Measurements from ENCODE around the gene FXYD6.

The FXYD6 gene

DNA sequence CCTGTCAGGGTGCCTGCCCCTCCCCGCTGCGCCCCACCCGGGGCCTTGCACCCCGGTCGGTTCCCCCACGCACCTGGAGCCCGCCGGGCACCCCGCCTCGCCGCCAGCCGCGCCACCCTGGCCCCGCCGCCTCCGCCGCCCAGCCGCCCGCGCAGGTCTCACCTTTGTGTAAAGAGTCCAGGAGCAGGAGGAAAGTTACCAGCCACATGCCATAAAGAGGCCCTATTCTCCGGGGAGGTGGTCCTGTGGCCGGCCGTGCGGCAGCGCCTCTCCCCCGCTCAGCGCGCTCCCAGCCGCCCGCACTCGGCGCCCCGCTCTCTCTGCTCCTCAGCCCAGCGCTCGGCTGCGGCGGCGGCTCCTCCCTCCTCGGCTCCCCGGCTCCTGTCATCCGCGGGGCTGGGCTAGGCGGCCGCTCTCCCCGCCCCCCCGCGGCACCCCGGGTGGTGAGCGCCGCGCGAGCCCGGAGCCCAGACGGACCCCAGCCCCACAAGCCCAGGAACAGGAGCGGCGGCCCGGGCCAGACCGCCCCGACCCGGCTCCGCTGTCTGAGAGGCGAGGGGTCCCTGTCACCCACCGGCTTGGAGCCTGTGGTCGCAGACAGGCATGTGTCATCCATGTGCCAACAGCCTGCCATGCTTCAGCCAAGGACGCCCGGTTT lies 79.5 kb downstream of the FXYD6 start, which contains the start of gene DSCAML1:
TSS of gene DSCAML1 (minus strand) at position 345 of the 658 bp plus-strand sequence. CDS start at position 208, 137 bp downstream.
- TF ChIP-seq, protein P1, sequence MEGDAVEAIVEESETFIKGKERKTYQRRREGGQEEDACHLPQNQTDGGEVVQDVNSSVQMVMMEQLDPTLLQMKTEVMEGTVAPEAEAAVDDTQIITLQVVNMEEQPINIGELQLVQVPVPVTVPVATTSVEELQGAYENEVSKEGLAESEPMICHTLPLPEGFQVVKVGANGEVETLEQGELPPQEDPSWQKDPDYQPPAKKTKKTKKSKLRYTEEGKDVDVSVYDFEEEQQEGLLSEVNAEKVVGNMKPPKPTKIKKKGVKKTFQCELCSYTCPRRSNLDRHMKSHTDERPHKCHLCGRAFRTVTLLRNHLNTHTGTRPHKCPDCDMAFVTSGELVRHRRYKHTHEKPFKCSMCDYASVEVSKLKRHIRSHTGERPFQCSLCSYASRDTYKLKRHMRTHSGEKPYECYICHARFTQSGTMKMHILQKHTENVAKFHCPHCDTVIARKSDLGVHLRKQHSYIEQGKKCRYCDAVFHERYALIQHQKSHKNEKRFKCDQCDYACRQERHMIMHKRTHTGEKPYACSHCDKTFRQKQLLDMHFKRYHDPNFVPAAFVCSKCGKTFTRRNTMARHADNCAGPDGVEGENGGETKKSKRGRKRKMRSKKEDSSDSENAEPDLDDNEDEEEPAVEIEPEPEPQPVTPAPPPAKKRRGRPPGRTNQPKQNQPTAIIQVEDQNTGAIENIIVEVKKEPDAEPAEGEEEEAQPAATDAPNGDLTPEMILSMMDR (conservative IDR thresholded peaks at IDR 0.05) = no peak
- TF ChIP-seq ZFX (IDR thresholded peaks at IDR 0.05) = no peak
- no peak within 1 kb of the TSS for H3K27ac ChIP-seq

DNA sequence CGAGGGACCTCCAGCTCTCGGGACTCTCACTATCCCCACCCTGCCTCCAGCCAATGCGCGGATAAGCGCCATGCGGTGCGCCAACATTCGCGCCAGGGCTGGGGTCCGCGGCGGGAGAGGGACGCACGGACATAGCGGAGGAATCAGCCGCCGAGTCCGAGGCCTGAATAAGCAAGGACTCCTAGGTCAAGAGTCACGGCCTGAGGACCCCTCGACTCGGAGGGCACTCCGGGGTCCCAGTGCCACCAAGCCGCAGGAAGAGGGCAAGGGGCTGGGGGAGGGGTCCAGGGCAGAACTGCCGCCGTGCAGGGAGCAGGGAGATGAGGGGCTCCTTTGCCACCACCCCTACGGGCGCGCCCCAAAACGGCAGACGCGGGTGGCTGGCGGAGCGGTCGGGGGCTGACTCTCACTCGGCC lies 80.0 kb downstream of the FXYD6 start:
- no peak overlapping the region for H3K27ac ChIP-seq
- no peak for TF ChIP-seq ZFX (IDR thresholded peaks at IDR 0.05)
- TF ChIP-seq, protein P1 (conservative IDR thresholded peaks at IDR 0.05) = no peak

DNA sequence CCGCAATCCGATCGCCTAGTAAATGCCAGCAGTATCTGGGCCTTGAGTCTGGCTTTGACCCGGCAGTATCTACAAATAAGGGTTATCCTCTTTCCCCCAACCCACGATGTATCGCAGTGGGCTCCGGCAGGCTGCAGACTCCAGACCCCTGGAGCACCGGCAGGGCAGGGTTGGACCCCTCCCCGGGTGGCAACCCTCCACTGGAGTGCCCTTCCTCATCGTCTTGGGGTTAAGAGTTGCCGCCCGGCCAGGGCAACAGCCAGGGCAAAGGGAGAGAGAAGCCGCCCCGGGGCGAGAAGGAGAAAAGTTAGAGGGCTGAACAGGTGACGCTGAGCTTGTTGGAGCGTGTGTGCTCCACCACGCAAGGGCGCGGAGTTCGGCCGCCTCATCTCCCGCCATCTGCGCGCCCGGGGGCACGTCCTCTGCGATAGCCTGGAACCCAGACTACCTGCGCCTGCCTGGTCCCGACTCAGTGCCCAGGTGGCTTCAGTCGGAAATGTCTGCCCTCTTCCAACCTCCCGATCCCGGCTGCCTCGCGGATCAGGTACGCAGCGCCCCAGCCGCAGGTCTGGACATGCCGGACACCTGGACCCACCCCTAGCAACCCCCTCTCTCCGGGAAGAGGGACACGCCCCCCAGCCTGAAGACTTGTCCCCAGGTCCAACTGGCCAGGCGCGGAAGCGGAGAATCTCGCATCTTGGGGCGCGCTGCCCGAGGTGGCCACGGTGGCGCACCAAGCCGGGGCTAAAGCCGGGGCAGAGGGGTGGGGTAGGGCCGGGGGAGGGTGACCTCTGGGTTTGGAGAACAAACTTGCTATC lies 80.6 kb downstream of the FXYD6 start:
- H3K27ac ChIP-seq = no peak overlapping the region
- no peak for TF ChIP-seq ZFX (IDR thresholded peaks at IDR 0.05)
- TF ChIP-seq, protein P1 (conservative IDR thresholded peaks at IDR 0.05) = no peak

DNA sequence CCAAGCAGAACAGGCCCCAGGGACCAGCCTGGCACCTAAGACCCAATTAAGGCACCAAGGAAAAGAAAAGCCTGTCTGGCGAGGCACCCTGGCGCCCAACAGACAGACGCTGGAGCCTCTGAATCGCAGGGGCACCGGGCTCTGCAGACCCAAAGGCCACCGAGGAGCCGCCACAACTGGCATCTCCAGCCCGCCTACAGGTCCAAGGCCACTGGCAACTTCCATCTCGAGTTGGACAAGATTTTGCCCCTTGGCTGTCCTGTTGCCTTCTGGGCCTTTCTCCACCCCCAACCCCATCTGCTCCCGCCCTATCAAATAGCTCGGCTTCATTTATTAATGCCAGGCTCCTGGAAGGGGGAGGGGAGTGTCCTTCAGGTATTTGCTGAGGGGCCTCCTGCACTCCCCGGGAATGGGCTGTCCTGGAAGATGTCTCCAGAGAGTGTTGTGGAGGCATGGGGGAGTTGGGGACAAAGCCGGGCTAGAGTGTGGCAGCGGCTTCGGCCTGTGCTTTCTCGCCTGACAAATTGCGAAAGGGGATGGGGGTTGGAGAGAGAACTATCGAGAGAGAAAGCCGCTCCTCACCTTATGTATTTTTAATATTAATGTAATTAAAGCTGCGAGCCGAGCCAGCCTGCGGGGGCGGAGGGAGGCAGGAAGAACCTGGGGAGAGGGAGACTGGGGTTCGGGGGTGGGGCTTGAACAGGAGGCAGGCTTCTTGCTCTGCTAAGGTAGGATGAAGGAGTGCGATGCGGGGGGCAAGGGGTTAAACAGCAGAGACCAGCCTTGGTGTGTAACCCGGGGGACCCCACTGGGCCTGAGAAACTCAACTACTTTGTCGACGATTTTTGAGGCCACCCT lies 81.5 kb downstream of the FXYD6 start:
- no peak for TF ChIP-seq ZFX (IDR thresholded peaks at IDR 0.05)
- TF ChIP-seq, protein P1 (conservative IDR thresholded peaks at IDR 0.05) = no peak
- no peak overlapping the region for H3K27ac ChIP-seq

DNA sequence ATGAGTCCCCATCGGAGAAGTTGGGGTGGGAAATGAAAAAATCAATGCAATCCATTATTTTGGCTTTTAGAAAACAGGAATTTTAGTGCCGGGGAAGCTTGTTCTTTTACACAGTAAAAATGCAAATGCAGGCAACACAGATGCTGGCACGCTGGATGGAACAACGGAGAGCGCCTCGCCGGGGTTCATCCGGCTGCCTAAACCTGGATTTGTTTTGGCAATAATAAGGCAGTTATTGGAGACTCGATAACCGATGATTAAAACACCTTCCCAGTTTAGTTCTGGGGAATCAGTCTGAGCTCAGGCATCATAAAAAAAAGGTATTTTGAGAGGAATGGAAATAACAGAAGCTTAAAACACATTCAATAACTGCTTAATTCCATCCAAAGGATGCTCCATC lies 82.3 kb downstream of the FXYD6 start:
- no peak overlapping the region for H3K27ac ChIP-seq
- TF ChIP-seq ZFX (IDR thresholded peaks at IDR 0.05) = no peak
- TF ChIP-seq, protein P1 (conservative IDR thresholded peaks at IDR 0.05) = no peak

DNA sequence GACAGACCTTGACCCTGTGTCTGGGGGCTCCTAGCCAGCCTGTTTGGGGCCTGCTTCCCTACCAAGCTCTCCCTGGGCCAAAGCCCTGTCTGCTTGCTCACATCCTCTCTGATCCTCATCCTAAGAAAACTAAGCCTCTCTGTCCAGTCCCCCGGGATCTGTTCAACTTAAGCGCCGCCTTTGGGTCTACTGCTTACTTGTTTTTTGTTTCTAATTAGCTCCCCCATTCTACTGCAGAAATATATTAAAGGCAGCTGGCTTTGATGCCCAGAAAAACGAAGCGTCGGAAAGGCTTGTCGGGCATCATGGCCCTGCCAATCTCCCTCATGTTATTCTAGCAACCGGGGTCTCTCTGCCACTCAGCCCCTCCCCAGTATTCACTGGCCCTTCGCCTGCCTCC lies 82.9 kb downstream of the FXYD6 start:
- no peak overlapping the region for H3K27ac ChIP-seq
- TF ChIP-seq, protein P1 (conservative IDR thresholded peaks at IDR 0.05) = no peak
- no peak for TF ChIP-seq ZFX (IDR thresholded peaks at IDR 0.05)

Data from C4-2B (cell line).